Measurements from ENCODE around the gene KCND3. TPM values are rescaled to one million over a fixed set of nuclear protein-coding genes. Genes with fewer than 3 reads are reported as not detected.

Gene KCND3
- 1 to 10 TPM; 1.4 to 3.5 (median 3.0) TPM for total RNA-seq

- WGBS, 2 donors (ENCODE audit: low coverage in 1 of 2), result 1% methylated on average over 38 of the region's 83 CpGs; no CpG with 5 or more reads in 1 of the 2 donors
- in situ Hi-C loops (cut with MboI; ENCODE audit: low pct_ligation_motif_present in 1 of 4, low pct_unique_long_range_greater_than_20kb in 1 of 4, low sequenced_read_pairs in 3 of 4), result no loop called here
- TF ChIP-seq POLR2AphosphoS5 (IDR thresholded peaks at IDR 0.05) (no peak), EP300 (IDR thresholded peaks at IDR 0.05; ENCODE audit: low read depth) (no peak), POLR2A (IDR thresholded peaks at IDR 0.05) (no peak)
- TF ChIP-seq, protein P1, sequence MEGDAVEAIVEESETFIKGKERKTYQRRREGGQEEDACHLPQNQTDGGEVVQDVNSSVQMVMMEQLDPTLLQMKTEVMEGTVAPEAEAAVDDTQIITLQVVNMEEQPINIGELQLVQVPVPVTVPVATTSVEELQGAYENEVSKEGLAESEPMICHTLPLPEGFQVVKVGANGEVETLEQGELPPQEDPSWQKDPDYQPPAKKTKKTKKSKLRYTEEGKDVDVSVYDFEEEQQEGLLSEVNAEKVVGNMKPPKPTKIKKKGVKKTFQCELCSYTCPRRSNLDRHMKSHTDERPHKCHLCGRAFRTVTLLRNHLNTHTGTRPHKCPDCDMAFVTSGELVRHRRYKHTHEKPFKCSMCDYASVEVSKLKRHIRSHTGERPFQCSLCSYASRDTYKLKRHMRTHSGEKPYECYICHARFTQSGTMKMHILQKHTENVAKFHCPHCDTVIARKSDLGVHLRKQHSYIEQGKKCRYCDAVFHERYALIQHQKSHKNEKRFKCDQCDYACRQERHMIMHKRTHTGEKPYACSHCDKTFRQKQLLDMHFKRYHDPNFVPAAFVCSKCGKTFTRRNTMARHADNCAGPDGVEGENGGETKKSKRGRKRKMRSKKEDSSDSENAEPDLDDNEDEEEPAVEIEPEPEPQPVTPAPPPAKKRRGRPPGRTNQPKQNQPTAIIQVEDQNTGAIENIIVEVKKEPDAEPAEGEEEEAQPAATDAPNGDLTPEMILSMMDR (IDR thresholded peaks at IDR 0.05), result no peak
- peak; percentile 28 for DNase-seq
- intact Hi-C loops (cut with DNase I; ENCODE audit: low total_unique reads), result no loop called here
- H3K27ac ChIP-seq, result peak within 1 kb of the TSS; percentile 64 to 74 (median 70)
- H3K4me3 ChIP-seq, result peak within 1 kb of the TSS; percentile 50 to 75 (median 56)
- H3K27me3 ChIP-seq, result peaks cover 57% of the 10 kb centered on the region
- no peaks in the 10 kb centered on the region for H3K9me3 ChIP-seq
- no peaks in the 10 kb centered on the region for H3K36me3 ChIP-seq
- H3K4me1 ChIP-seq, result peaks cover 3 to 32% (median 26%) of the 10 kb centered on the region in 4 donors
Measured at GRCh38 chr1:111989531-111990025, at the start of gene KCND3. Gene KCND3 (minus strand): TSS chr1:111989668.

GRCh38 chr1:112034277-112034676, 44.8 kb upstream of the KCND3 start:
- intact Hi-C loops (cut with DNase I; ENCODE audit: low total_unique reads) (no loop called here), in situ Hi-C loops (cut with MboI; ENCODE audit: low pct_ligation_motif_present in 1 of 4, low pct_unique_long_range_greater_than_20kb in 1 of 4, low sequenced_read_pairs in 3 of 4) (no loop called here)
- H3K36me3 ChIP-seq, result no peaks in the 10 kb centered on the region
- no peak overlapping the region for H3K27ac ChIP-seq
- TF ChIP-seq POLR2AphosphoS5 (IDR thresholded peaks at IDR 0.05) (no peak), EP300 (IDR thresholded peaks at IDR 0.05; ENCODE audit: low read depth) (no peak)
- H3K4me3 ChIP-seq, result no peak overlapping the region
- no peaks in the 10 kb centered on the region for H3K4me1 ChIP-seq
- no peak for DNase-seq
- no peaks in the 10 kb centered on the region for H3K27me3 ChIP-seq
- 88% methylated on average over 1 of the region's 1 CpG; no CpG with 5 or more reads in 1 of the 2 donors for WGBS, 2 donors (ENCODE audit: low coverage in 1 of 2)
- no peaks in the 10 kb centered on the region for H3K9me3 ChIP-seq

DNA sequence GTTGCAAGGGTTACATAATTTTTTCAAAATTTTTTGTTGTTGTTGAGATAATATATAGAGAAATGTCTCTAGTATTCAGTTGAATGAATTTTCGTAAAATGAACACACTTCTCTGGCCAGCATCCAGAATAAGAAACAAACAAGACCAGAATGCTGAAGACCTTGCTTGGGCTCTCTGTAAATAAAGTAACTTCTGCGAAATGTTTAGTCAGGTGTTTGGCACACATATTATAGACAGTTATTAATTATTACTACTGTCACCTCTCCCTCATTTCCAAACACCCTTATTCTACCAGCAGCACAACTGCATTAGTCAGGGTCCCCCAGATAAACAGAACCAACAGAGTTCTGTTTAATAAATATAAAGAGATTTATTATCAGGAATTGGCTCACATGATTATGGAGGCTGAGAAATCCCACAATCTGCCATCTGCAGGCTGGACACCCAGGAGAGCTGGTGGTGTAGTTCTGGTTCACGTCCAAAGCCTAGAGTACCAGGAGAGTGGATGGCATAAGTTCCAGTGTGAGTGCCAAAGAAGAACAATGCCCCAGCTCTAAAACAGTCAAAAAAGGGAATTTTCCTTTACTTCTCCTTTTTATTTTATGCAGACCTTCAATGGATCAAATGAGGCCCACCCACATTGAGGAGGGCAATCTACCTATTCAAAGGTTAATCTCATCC, 44.1 kb upstream of the KCND3 start:
- in situ Hi-C loops (cut with MboI; ENCODE audit: low pct_ligation_motif_present in 1 of 4, low pct_unique_long_range_greater_than_20kb in 1 of 4, low sequenced_read_pairs in 3 of 4), result no loop called here
- no peak for DNase-seq
- TF ChIP-seq, protein P1 (IDR thresholded peaks at IDR 0.05), result no peak
- no peak for TF ChIP-seq EP300 (IDR thresholded peaks at IDR 0.05; ENCODE audit: low read depth)
- no peak for TF ChIP-seq POLR2AphosphoS5 (IDR thresholded peaks at IDR 0.05)
- no peak for TF ChIP-seq POLR2A (IDR thresholded peaks at IDR 0.05)
- Histone ChIP-seq H3K27me3 (no peaks in the 10 kb centered on the region), H3K4me3 (no peak overlapping the region), H3K9me3 (no peaks in the 10 kb centered on the region), H3K4me1 (no peaks in the 10 kb centered on the region), H3K36me3 (no peaks in the 10 kb centered on the region), H3K27ac (no peak overlapping the region)
- intact Hi-C loops (cut with DNase I; ENCODE audit: low total_unique reads), result no loop called here
- 21 to 39% methylated on average over 2 to 3 of the region's 3 CpGs for WGBS, 2 donors (ENCODE audit: low coverage in 1 of 2)

DNA sequence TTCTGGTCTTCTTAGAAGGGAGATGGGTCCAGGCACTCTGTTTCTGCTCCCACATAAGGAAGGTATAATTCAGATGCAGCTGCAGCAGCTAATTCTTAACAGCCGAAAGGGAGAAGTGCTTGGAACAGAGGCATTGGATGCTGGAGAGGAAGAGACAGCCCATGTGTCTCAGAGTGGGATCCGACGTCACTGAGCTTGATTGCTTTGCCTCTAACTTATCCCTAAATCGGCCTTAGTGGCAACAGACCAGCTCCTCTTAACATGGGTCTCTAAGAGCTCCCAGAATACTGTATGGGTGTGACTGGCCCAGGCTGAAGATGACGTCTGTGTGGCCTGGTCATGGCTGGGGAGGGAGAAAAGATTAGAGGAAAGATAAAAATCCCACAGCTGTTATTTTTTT, 40.7 kb upstream of the KCND3 start:
- intact Hi-C loops (cut with DNase I; ENCODE audit: low total_unique reads), result no loop called here
- no peak for TF ChIP-seq EP300 (IDR thresholded peaks at IDR 0.05; ENCODE audit: low read depth)
- no peak for TF ChIP-seq POLR2A (IDR thresholded peaks at IDR 0.05)
- TF ChIP-seq, protein P1 (IDR thresholded peaks at IDR 0.05), result no peak
- TF ChIP-seq POLR2AphosphoS5 (IDR thresholded peaks at IDR 0.05), result no peak
- in situ Hi-C loops (cut with MboI; ENCODE audit: low pct_ligation_motif_present in 1 of 4, low pct_unique_long_range_greater_than_20kb in 1 of 4, low sequenced_read_pairs in 3 of 4), result no loop called here

More for the DNA sequence above, 40.7 kb upstream of the KCND3 start:
- Histone ChIP-seq H3K27ac (no peak overlapping the region), H3K4me1 (no peaks in the 10 kb centered on the region), H3K27me3 (no peaks in the 10 kb centered on the region), H3K9me3 (no peaks in the 10 kb centered on the region), H3K36me3 (no peaks in the 10 kb centered on the region), H3K4me3 (no peak overlapping the region)
- DNase-seq, result no peak
- 37 to 52% methylated on average over 2 to 5 of the region's 5 CpGs for WGBS, 2 donors (ENCODE audit: low coverage in 1 of 2)
